ENCODE results near the gene XAGE3.
"Not testable (repeated sequence)": the region's sequence is repeated elsewhere in the genome, so short reads cannot be mapped to it uniquely, and the experiment has no call there.

Gene XAGE3, protein sequence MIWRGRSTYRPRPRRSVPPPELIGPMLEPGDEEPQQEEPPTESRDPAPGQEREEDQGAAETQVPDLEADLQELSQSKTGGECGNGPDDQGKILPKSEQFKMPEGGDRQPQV

DNA sequence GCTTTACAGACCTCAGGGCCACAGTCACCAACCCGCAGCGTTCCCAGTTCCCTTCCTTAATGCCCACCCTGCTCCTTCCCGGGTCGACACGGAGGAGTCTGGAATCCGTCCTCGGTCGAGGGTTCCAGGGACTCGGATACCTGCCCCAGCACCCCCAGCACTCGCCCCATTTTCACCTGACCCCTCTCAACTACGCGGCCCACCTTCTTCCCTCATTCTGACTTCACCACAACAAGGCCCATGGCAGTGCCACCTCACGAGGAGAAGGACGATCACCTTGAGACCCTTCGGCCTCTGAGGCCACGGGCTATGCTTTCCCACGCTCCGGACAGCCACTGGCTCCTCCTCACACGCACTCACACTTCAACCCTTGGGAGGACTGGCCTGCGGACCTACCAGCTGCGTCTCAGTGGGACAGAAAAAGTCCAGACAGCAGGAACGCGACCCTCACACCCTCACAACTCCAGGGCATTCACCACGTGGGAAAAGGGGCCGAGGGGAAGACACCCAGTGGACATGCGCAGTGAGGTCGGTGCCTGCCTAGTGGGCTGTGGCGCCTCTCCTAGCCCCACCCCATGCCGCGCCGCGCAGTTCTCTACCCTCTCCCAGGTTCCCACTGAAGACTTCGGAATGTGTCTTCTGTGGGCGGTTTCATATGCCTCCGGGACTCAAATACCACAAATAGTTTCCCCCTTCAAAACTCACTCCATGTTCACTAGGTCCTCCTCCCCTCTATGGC, at the start of gene XAGE3:
Gene XAGE3, minus strand, starts transcription at position 474 of the 739 bp plus-strand sequence. CDS start 950 bp downstream, outside the sequence.
- DNase-seq (ENCODE audit: low read depth): no peak

DNA sequence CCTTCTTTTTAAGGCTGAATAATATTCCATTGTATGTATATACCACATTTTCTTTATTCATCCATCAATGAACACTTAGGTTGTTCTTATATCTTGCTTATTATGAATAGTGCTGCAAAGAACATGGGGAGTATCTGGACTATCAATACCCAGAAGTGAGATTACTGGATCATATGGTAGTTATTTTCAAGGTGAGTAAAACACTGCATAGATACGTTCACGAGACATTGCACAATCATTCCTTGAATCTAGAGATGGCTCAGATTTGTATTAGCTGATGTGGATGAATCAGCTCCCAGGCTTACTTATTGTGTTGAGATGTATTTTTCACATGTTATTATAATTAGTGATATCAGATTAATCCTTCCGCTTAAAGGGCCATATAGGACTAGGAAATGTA, 46.8 kb upstream of the XAGE3 start:
- not testable (repeated sequence) for DNase-seq (ENCODE audit: low read depth)

DNA sequence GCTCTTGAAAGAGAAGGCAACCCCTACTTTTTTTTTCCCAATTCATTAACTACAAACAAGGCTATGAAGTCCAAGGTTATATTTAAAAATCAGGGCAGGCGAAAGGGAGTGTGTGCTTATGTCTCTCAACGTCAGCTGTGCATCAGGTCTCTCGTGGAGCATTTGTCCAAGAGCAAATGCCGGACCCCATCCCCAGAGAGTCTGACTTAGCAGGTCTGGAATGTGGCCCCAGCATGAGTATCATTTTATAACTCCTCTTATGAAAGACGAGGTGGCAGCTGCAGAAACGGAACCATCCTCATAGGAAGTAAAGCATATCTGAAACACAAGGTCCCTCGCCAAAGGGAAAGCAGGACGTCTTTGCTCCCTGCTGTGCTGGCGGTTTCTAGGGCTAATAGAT, 45.8 kb upstream of the XAGE3 start:
- not testable (repeated sequence) for DNase-seq (ENCODE audit: low read depth)

DNA sequence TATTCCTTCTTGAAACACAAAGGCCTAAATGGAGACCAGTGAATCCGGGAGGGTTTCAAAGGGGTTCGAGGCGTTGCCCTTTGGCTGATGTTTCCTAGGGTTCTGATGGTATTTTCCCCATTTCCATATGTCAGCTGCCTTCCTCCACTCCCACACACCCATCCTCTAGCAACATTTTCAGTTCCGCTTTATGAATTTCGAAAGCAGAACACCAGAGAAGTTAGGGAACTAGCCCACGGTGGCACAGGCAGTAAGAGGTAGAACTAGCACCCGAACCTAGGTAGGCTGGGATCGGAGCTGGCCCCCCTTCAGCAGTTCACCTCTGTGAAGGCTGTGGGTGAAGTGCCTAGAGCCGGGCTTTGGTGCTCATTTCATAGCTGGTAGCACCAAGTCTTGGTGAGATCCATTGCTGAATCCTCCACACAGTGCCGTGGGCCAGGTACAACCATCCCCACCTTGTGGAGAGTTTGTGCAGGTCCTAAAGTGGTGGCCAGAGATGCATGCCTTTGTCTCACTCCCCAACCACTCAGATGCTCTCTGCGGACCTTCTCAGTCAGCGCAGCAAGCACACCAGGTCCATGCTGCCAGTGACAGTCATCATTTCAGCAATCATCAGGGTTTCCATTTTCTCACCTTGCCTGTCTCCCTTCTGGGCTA, 41.6 kb upstream of the XAGE3 start:
- not testable (repeated sequence) for DNase-seq (ENCODE audit: low read depth)

DNA sequence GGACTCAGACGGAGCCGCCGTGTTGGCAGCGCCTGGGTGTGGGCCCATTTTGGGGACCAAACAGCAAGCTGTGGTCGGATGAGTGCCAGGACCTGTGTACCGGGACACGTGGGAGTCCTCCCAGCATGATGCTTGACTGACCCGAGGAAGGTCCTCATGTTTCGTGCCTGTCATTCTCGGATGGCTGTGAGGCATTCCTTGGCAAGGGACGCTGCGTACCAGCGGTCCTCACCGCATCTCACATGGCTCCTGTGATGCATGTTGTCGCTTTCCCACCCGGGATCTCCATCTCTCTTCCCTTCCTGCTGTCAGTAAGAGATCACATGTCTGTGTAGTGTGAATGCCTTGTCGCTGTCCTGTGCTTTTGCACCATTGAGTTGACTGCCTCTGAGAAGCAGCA, 40.0 kb upstream of the XAGE3 start:
- DNase-seq (ENCODE audit: low read depth): not testable (repeated sequence)

DNA sequence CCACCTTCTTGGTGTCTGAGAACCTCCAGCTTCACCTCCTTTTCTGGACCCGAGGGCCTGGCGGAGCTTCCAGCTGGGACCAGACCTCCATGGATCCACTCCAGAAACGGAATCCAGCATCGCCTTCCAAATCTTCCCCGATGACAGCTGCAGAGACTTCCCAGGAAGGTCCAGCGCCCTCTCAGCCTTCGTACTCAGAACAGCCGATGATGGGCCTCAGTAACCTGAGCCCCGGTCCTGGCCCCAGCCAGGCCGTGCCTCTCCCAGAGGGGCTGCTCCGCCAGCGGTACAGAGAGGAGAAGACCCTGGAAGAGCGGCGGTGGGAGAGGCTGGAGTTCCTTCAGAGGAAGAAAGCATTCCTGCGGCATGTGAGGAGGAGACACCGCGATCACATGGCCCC, 39.3 kb upstream of the XAGE3 start:
- not testable (repeated sequence) for DNase-seq (ENCODE audit: low read depth)

DNA sequence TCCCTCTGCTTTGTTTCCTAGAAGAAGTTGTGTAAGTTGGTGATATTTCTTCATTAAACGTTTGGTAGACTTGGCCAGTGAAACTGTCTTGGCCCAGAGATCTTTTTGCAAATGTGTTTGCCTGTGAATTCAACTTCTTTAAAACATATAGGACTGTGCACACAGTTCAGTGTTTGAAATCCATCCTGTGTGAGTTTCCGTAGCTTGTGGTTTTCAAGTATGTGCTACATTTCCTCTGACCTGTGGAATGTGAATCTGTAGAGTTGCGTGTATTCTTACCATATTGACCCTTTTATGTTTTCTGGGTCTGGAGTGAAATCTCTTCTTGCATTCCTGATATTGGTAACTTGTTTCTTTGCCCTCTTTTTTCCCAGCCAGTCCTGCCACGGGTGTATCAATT, 38.2 kb upstream of the XAGE3 start:
- DNase-seq (ENCODE audit: low read depth): not testable (repeated sequence)

DNA sequence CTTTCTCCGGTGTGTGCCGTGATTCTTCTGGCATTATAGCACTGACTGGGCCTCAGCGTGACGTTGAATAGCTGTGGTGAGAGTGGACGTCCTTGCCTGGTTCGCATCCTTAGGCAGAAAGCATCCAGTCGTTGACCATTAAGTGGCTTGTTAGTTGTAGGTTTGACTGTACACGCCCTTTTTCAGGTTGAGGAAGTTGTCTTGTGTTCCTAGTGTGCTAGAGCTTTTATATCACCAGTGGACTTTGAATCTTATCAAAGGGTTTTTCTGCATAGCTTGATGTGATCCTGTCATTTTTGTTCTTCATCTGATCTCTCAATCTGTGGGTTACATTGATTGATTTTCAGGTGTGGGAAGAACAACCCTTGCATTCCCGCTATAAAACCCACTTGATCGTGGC, 37.6 kb upstream of the XAGE3 start:
- not testable (repeated sequence) for DNase-seq (ENCODE audit: low read depth)

DNA sequence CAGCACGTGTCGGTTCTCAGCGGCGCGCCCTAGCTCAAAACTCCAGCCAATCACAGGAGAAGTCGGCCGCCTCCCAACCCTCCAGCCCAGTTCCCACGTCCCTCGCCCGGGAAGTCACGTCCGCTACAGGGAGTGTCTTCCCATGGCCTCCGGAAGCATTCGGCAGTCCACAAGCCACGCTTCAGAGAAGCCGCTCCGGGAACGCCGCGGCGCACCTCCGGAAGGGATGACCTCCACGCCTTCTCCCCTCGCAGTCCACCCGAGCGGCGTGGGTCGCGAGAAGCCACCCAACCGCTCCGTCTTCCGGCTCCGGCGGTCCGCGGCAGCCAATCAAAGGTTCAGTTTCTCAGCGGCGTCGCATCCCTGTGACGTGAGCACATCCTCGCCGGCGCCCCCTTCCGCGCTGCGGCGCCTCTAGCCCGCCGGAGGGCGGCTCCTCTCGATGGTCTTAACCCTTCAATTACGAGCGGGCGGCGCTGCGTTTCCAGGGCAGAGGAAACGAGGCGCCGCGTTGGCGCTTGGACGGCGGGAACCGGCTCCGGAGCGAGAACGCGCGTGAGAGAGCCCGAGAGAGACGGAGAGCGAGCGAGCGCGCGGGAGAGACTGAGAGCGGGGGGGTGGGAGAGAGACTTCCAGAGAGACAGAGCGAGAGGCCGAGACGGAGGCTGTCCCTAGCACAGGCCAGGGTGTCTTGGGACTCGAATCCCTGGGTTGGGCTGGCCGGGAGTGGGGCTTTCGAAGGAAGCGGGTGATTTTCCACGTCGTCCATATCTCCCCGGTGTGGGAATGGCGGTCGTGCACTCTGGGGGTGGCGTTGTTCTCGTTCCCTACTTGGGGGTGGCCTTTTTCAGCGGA, 29.2 kb upstream of the XAGE3 start, which contains the start of gene FAM156B:
Gene FAM156B, plus strand, starts transcription at position 476 of the 855 bp plus-strand sequence. CDS start 9,896 bp downstream, outside the sequence.
- DNase-seq (ENCODE audit: low read depth): not testable (repeated sequence)

DNA sequence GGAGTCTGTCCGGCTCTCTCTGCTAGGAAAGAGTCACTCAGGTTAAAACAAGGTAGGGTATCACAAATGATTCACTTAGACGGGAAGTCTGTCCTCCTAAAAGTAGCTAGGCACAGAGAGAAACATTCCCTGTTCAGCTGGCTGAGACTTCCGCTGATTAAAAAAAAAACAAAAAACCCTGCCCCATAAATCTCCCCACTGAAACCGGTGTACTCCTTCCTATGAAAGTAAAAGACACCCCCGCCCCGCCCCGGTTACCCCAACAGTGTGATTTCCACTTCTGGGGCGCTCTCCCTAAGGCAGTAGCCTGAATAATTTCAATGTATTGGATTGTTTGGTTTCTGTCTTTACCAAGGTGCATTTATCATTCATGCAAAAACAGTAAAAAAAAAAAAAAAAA, 28.6 kb upstream of the XAGE3 start:
- not testable (repeated sequence) for DNase-seq (ENCODE audit: low read depth)

DNA sequence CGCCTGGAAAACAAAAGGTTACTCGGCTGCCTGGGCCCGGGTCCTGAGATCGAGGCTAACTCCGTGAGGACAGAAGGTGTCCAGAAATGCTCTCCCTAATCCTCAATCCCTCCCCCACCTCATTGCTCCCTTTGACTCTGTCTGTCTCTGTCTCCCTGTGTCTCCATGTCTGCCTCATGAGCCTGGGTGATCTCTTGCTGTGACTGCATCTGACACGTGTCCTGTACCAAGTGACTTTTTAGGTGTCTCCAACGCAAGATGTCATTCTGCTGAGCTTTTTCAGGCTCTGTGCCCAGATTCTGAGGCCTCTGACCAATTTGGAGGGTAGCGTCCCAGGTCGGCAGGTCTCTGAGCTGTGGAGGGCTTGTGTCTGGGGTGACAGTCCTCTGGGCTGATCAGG, 20.2 kb upstream of the XAGE3 start:
- not testable (repeated sequence) for DNase-seq (ENCODE audit: low read depth)

DNA sequence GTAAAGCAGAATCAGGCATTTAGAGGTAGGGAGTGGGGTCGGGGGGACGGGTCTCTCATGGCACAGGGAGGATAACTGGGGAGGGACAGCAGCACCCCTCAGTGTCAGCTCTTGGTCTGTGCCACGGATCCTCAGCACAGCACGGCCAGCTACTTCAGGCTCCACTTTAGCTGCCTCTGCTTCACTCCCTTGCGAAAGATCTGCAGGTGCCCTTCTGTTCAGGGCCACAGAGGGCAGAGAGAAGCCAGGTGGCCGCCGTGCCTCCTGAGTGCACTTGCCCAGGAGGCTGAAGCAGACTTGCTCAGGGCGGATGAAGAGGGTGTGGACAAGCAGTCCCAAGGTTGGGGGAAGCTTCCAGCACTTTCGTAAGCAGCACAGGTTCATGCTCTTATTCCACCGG, 19.6 kb upstream of the XAGE3 start:
- DNase-seq (ENCODE audit: low read depth): not testable (repeated sequence)

DNA sequence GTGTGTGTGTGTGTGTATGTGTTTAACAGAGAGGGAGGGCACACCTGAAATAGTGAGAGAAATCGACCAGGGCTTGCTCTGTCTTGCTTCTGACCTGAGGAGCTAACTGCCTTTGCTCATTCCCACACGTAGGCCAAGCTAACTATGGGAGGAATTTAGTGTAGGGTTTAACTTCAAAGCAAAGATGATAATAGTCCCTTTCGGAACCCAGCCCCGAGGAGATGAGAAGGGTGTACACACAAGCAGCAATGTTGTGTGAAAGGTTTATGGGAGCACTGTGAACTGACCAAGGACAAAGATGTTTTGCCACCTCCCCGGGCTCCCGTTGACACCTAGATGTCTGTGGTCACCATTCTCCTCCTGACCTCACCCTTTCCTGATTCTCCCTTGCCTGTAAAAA, 8.5 kb upstream of the XAGE3 start:
- DNase-seq (ENCODE audit: low read depth): not testable (repeated sequence)

DNA sequence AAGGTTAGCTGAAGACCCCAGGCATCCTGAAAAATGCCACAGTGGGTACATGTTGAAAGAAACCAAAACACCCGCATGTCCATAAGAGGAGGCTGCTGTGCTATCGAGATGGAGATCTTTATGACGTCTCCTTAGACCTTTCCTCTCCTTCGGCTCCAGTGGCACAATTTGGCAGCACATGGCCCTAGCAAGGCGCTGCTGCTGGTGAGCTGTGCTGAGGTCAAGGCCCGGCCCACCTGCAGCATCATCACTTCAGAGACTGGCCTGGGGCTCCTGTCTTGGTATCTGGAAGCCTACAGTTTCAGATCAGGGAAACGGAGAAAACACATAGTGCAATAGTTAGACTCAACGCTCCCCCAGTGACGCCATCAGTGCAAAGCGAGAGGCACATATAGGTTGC, 7.6 kb upstream of the XAGE3 start:
- not testable (repeated sequence) for DNase-seq (ENCODE audit: low read depth)

DNA sequence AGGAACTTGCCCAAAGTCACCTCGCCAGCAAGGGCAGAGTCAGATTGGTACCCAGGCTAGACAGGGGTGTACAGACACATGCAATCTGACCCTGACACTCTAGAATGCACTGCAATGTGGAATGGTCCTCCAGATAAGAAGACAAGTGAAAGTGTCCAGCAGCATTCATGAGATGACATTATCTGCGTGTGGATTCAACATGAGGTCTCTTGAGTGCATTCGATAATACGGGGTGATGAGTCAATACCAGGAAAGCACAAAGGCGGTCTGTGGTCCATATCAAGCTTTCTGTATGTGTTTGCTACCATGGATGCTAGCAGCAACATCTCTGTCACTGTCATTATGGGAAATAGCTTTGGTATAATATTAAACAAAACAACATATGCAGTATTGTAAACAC, 6.8 kb upstream of the XAGE3 start:
- no peak for DNase-seq (ENCODE audit: low read depth)

DNA sequence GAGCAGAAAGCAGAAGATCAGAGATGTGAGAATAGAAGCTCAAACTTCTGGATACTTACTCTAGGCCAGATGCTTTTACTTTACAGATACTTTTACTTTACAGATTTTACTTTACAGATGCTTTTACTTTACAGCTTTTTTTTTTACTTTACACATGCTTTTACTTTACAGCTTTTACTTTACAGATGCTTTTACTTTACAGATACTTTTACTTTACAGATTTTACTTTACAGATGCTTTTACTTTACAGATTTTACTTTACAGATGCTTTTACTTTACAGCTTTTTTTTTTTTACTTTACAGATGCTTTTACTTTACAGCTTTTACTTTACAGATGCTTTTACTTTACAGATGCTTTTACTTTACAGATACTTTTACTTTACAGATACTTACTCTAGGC, 5.9 kb upstream of the XAGE3 start:
- not testable (repeated sequence) for DNase-seq (ENCODE audit: low read depth)

DNA sequence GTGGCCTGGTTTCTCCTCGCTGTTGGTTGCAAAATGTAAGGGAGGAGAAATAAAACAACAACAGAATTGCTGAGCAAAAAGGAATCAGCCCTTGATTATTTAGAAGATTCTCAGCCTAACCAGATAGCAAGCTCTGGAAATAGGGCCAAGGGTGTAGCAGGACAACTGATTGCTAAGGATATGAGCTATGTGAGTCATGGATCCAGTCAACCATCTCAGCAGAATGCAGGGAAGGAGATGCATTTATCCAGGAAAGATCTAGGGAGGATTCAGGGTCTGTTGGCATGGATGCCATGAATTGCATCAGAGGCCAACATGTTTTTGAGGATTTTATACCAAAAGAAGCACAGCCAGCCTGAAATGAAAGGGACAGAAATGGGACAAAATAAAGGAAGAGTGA, 2.2 kb upstream of the XAGE3 start:
- no peak for DNase-seq (ENCODE audit: low read depth)

DNA sequence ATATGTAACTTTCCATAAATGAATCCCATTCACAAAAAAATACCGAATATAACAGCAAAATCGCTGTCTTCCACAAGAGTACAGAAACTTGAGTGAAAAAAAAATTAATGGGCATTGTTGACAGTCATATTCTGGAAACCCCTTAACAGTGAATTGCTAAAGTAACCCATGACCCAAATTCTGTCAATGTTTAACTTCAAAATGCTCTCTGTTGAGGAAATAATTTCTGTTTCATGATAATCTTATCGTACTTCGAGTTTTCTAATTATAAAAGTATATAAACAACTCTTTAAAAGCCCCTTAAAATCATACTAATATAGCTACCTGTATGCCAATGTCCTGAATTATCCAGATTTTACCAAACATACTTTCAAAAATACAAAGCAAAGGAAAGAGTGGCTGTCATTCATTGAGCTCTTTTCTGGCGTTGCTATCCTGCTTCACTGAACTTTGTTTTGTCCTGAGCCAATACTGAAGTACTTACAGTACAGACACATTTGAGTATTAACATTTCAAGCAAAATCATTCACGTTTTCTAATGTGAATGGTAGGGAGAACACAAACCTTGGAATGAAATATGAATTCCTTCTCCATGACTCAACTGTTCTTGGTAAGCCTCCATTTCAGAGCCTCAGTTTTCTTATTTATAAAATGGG, 2.4 kb downstream of the XAGE3 start:
- no peak for DNase-seq (ENCODE audit: low read depth)

DNA sequence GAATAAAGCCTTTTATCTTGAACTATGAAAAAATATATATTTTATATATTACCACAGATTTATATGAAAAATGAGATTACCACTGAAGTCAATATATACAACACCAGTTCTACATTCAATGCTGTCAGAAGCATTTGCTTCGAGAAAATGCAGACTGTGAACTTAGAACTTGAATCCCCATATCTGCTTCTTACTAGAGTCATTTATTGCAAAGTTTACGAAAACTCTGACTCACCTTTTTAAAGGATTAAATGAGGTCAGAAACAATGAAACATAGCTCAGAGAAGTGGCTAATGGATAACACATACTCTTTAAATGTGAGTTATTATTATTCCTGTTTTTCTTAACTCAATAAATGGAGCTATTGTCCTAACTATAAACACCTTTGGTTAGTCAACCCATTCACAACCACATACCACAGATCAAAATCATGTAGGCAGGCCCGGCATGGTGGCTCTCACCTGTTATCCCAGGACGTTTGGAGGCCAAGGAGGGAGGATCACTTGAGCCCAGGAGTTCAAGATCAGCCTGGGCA, 10.8 kb downstream of the XAGE3 start:
- DNase-seq (ENCODE audit: low read depth): not testable (repeated sequence)

DNA sequence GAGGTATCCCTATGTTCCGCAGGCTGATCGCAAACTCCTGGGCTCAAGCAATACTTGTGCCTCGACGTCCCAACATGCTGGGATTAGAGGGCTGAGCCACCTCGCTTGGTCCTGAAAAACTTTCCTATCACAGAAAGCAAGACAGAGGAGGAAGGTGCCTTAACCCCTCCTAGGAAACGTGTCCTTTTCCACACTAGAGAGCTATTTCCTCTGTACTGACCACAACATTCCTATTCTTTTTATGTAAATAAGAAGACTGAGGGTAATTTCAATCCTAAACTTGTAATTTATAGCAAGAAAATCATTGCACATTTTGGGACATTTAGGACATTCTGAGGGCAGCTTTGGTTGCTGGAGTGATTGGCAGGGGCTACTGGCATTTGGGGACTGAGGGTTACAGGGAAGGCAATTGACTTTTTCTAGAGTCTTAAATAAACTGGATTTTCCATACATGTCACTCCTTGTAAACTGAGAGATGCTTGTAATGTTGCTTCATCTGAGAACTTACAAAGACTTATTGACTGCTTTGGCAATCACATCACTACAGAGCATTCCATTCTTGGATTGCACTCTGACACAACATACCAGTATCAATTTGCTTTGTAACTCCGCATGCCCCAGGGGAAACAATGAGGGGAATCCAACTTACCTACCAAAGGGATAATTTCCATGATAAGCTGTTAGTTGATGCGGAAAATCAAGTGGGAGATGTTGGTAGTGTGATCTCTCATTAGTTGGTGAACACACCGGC, 15.6 kb downstream of the XAGE3 start:
- no peak for DNase-seq (ENCODE audit: low read depth)

DNA sequence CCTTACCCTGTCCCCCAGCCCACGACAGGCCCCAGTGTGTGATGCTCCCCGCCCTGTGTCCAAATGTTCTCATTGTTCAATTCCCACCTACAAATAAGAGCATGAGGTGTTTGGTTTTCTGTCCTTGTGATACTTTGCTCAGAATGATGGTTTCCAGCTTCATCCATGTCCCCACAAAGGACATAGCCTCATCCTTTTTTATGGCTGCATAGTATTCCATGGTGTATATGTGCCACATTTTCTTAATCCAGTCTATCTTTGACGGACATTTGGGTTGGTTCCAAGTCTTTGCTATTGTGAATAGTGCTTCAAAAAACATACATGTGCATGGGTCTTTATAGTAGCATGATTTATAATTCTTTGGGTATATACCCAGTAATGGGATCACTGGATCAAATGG, 24.3 kb downstream of the XAGE3 start:
- DNase-seq (ENCODE audit: low read depth): not testable (repeated sequence)

Measured in activated T-cell treated with anti-CD3 and anti-CD28 coated beads for 1 hour (primary cell).